C4-2B (cell line): Measurements from ENCODE around the gene GATA2.

Source experiments
- ZFX ChIP-seq: fragments of 450-650 bp; IDR thresholded peaks from 2 replicates; pipeline ENCODE4 v1.6.1; 2017
- TF ChIP-seq, protein P1 (sequence below): fragments of 450-650 bp; conservative IDR thresholded peaks from 2 replicates; pipeline ENCODE4 v1.5.1; 2017; ENCODE audit warnings: mild to moderate bottlenecking

DNA sequence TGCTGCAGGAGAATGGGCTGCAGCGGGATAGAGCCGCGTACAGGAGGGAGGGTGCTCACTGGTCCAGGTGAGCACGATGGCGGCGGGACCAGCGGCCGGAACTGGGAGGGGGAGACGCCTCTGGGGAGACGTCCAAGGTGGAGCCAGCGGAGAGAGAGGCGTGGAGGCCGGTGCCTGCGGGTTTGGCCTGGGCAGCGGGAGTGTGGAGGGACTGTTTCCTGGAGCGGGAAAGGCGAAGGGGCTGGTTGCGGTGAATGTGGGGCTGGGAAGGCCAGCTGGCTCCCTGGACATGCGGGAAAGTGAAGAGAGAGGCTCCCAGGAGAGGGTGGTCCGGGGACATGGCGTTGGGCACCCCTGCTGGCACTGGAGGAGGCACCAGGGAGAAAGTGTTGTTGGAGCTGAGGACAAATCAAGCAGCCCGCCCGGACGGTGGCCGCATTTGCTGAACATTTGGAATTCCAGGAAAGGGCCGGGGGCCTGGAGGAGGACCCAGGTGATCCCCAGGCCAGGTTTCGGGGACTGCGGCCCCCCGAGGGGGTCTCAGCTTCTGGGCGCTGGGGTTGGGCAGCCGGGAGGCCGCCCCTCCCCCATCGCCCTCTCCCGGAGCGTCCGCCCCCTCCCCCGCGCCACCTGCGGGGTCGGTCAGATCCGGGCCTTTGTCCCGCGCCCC, 60.6 kb downstream of the GATA2 start:
- TF ChIP-seq, protein P1, sequence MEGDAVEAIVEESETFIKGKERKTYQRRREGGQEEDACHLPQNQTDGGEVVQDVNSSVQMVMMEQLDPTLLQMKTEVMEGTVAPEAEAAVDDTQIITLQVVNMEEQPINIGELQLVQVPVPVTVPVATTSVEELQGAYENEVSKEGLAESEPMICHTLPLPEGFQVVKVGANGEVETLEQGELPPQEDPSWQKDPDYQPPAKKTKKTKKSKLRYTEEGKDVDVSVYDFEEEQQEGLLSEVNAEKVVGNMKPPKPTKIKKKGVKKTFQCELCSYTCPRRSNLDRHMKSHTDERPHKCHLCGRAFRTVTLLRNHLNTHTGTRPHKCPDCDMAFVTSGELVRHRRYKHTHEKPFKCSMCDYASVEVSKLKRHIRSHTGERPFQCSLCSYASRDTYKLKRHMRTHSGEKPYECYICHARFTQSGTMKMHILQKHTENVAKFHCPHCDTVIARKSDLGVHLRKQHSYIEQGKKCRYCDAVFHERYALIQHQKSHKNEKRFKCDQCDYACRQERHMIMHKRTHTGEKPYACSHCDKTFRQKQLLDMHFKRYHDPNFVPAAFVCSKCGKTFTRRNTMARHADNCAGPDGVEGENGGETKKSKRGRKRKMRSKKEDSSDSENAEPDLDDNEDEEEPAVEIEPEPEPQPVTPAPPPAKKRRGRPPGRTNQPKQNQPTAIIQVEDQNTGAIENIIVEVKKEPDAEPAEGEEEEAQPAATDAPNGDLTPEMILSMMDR = no peak
- no peak for TF ChIP-seq ZFX
